Heart right ventricle (tissue), 16 donors: ENCODE data around the gene TANGO6. TPM values are rescaled to one million over a fixed set of nuclear protein-coding genes. Genes with fewer than 3 reads are reported as not detected.

ENCODE experiments used
- ATAC-seq, 8 donors: fragments of 200-7000 bp; cut with Tn5 transposase; one replicate each; pipeline ENCODE4 v1.9.1; 2020; ENCODE audit warnings: mild to moderate bottlenecking in 8 of 8, moderate library complexity in 8 of 8, moderate number of reproducible peaks in 1 of 8
- DNase-seq, 2 donors: peaks; one replicate each; pipeline ENCODE4 v3.0.0-alpha.2; 2020
- H3K27ac ChIP-seq, 10 donors: fragments of 200-600 bp; sonication (generic) in 2 of 10; one replicate each; pipeline versions ENCODE4 v1.5.0 to v1.8.0; 2020 to 2022; ENCODE audit warnings: mild to moderate bottlenecking in 3 of 10
- H3K27me3 ChIP-seq, 7 donors: fragments of 200-600 bp; one replicate each; pipeline ENCODE4 v1.8.0; 2021 to 2022; ENCODE audit warnings: mild to moderate bottlenecking in 2 of 7
- H3K36me3 ChIP-seq, 9 donors: fragments of 200-600 bp; sonication (generic) in 1 of 9; one replicate each; pipeline versions ENCODE4 v1.5.0 to v1.8.0; 2020 to 2022; ENCODE audit warnings: mild to moderate bottlenecking in 2 of 9
- H3K4me1 ChIP-seq, 9 donors: fragments of 200-600 bp; sonication (generic) in 1 of 9; one replicate each; pipeline versions ENCODE4 v1.5.0 to v1.8.0; 2020 to 2022; ENCODE audit warnings: mild to moderate bottlenecking in 4 of 9
- H3K4me3 ChIP-seq, 10 donors: fragments of 200-600 bp; sonication (generic) in 2 of 10; one replicate each; pipeline versions ENCODE4 v1.5.0 to v1.8.0; 2020 to 2022; ENCODE audit warnings: mild to moderate bottlenecking in 7 of 10, moderate library complexity in 2 of 10
- H3K9me3 ChIP-seq, 11 donors: fragments of 200-600 bp in 10 of 11; sonication (generic) in 2 of 11; one replicate each; pipeline versions ENCODE4 v1.5.0 to v1.8.0; 2013 to 2022; ENCODE audit warnings: mild to moderate bottlenecking in 2 of 11, control low read depth in 1 of 11, moderate library complexity in 1 of 11
- WGBS, 2 donors: extraction: QIAGEN DNeasy Blood & Tissue Kit; methylation state at CpG; one replicate each; pipeline ENCODE4 v1.1.7; 2013; ENCODE audit warnings: inconsistent platforms in 1 of 2; 5-methylcytosine and 5-hydroxymethylcytosine counted together
- intact Hi-C, 10 donors: fragments of 100-400 bp; cut with DNase I; formaldehyde crosslinking; loops; one replicate each; pipeline versions ENCODE4 v1.11.1 to v1.14.2; 2022
- polyA plus RNA-seq, 2 donors: library from polyadenylated mRNA; stranded (reverse); fragments of 200-250 nt; gene quantifications; one replicate each; pipeline ENCODE4 v1.2.3, GENCODE V29; 2013
- total RNA-seq, 10 donors: library from RNA; stranded (reverse); fragmentation: NEBNext Ultra II Directional in 3 of 10; extraction: Animal tissue kit (Norgen Biotek cat#: 25700) in 3 of 10; gene quantifications; one replicate each; pipeline versions ENCODE4 v1.2.1 to v1.2.4, GENCODE V29; 2021 to 2023
- TF ChIP-seq, protein P1 (sequence below), 9 donors: fragments of 200-600 bp; sonication (generic) in 2 of 9; IDR thresholded peaks; one replicate each; pipeline versions ENCODE4 v1.5.0 to v1.8.0; 2021 to 2022; ENCODE audit warnings: antibody characterized with exemption in 9 of 9, mild to moderate bottlenecking in 5 of 9, moderate library complexity in 1 of 9
- donor health status: Arrhythmogenic right ventricular cardiomyopathy.
- donor health status: ischemic (EF 13 %, LVEDD 7.1; RV severe dilation, severe dysfunction).
- donor health status: healthy with polysubstance abuse.
- donor health status: DM: no; HTN: yes; CAD: no.
- donor health status: DM: no; HTN: no; CAD: no.
- donor health status: ischemic (EF 25% LVEDD 6.9; RV normal size, moderate dysfunction).
- donor health status: ischemic (EF 25% LVEDD 5.7; RV mildly dilated, moderate dysfunction).
- donor health status: healthy.
- donor health status: DM: yes; HTN: yes; CAD: no.
- donor health status: Ischemic cardiomyopathy.
- donor health status: ischemic (EF 35%, LVEDD 5.7; RV mildly dilated, moderate dysfunction).
- donor health status: nonischemic (EF 11% LVEDD 7.7; RV severe dilation, severe dysfunction).
- donor health status: DM: yes; HTN: yes; CAD: no.
- donor health status: PGD.
- donor health status: ischemic (EF 29% LVEDD 5.4; RV normal size, mild dysfunction).
- donor health status: nonischemic (EF 23%, LVEDD 6.1; RV moderate dilation, normal function).

TANGO6 gene
- total and polyA plus RNA-seq, 12 donors: 1.8 to 12.9 (median 8.0) TPM

DNA sequence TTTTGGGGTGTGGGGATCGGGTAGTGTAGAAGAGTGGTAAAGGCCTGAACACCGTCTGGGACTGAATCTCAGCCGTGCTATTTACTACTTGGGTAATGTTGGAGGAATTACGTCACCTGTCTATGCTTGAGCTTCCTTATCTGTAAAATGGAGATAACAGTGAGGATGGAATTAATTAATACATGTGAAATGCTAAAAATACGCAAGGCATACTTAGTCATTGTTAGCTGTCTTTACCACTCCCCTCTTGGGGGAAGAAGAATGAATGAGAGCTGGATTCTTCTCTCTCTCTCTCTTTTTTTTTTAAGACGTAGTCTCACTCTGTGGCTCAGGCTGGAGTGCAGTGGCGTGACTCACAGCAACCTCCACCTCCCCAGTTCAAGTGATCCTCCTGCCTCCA, 41.1 kb upstream of the TANGO6 start:
- intact Hi-C loops: loop anchor here in 4 of 10 donors (5.0 to 10.0 kb wide), 2 partner anchors 275 to 277 kb away; no protein-coding TSS in a partner anchor
- TF ChIP-seq, protein P1, sequence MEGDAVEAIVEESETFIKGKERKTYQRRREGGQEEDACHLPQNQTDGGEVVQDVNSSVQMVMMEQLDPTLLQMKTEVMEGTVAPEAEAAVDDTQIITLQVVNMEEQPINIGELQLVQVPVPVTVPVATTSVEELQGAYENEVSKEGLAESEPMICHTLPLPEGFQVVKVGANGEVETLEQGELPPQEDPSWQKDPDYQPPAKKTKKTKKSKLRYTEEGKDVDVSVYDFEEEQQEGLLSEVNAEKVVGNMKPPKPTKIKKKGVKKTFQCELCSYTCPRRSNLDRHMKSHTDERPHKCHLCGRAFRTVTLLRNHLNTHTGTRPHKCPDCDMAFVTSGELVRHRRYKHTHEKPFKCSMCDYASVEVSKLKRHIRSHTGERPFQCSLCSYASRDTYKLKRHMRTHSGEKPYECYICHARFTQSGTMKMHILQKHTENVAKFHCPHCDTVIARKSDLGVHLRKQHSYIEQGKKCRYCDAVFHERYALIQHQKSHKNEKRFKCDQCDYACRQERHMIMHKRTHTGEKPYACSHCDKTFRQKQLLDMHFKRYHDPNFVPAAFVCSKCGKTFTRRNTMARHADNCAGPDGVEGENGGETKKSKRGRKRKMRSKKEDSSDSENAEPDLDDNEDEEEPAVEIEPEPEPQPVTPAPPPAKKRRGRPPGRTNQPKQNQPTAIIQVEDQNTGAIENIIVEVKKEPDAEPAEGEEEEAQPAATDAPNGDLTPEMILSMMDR (IDR thresholded peaks at IDR 0.05): no peak
- ATAC-seq (no peak), DNase-seq (no peak)
- Histone ChIP-seq H3K36me3 (no peaks in the 10 kb centered on the region), H3K27ac (no peak overlapping the region), H3K27me3 (no peaks in the 10 kb centered on the region), H3K4me3 (no peak overlapping the region), H3K4me1 (no peaks in the 10 kb centered on the region), H3K9me3 (no peaks in the 10 kb centered on the region)
- 77 to 82% methylated on average over 7 of the region's 7 CpGs for WGBS, 2 donors

DNA sequence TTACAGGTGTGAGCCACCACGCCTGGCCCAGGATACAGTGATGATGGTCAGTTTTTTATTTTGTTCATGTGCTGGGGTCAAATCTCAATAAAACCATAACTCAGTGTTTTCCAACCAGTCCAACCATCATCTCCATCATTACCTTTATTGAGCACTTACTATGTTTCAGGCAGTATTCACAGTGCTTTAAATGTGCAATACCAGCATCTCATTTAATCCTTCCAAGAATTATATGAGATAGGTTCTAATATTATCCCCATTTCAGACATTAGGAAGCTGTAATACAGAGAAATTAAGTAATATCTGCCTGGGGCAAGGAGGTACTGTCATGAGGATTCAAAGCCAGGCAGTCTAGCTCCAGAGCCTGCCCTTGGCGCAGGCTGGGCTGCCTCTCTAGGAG, 36.9 kb upstream of the TANGO6 start:
- TF ChIP-seq, protein P1 (IDR thresholded peaks at IDR 0.05): no peak
- H3K36me3 ChIP-seq: no peaks in the 10 kb centered on the region
- no peak for ATAC-seq
- H3K27me3 ChIP-seq: peaks cover 0 to 3% (median 0%) of the 10 kb centered on the region in 7 donors
- no peaks in the 10 kb centered on the region for H3K9me3 ChIP-seq
- no peaks in the 10 kb centered on the region for H3K4me1 ChIP-seq
- intact Hi-C loops: loop anchor here in 2 of 10 donors (10.0 kb wide), 1 partner anchor 282 kb away; no protein-coding TSS in a partner anchor
- WGBS, 2 donors: 87 to 90% methylated on average over 2 of the region's 2 CpGs
- no peak for DNase-seq
- H3K4me3 ChIP-seq: no peak overlapping the region
- H3K27ac ChIP-seq: no peak overlapping the region

DNA sequence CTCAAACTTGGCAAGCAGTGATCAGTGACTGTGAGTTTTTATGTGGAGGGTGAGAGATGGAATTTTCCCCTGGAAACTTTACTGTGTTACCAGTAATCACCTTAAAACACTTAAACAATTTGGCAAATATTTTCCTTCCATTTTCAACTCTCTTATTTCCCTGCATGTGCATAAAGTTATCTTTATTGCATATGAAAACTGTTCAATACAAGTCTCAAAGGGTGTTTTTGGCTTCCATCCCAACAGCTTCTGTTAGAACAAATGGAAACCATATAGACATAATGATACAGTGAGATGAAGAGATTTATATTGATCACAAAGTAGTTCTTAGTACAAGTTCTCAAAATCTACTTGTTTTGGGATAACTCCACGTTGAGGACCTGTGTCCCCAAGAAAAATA, 36.4 kb upstream of the TANGO6 start:
- H3K27me3 ChIP-seq: peaks cover 0 to 3% (median 0%) of the 10 kb centered on the region in 7 donors
- no peaks in the 10 kb centered on the region for H3K9me3 ChIP-seq
- WGBS, 2 donors: 60 to 78% methylated on average over 1 of the region's 1 CpG
- H3K4me3 ChIP-seq: no peak overlapping the region
- intact Hi-C loops: loop anchor here in 2 of 10 donors (10.0 kb wide), 1 partner anchor 282 kb away; no protein-coding TSS in a partner anchor
- ATAC-seq (no peak), DNase-seq (no peak)
- no peak overlapping the region for H3K27ac ChIP-seq
- no peaks in the 10 kb centered on the region for H3K36me3 ChIP-seq
- no peaks in the 10 kb centered on the region for H3K4me1 ChIP-seq
- TF ChIP-seq, protein P1 (IDR thresholded peaks at IDR 0.05): no peak

DNA sequence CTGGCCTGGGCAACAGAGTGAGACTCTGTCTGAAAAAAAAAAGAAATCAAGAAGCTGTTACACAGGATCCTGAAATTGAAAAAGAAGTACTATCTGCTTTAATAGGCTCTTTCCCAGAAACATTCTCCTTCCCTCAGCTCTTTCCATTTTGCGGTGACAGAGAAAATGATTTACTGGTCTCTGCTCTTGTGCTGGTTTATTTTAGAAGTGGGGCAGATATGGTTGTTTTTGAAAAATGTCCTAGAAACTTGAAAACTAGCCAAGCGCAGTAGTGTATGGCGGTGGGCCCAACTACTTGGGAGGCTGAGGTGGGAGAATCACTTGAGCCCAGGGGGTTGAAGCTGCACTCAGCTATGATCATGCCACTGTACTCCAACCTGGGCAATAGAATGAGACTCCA, 28.8 kb upstream of the TANGO6 start:
- Histone ChIP-seq H3K27me3 (peaks cover 0 to 5% (median 0%) of the 10 kb centered on the region in 7 donors), H3K9me3 (peaks cover 0 to 6% (median 0%) of the 10 kb centered on the region in 11 donors), H3K4me3 (no peak overlapping the region), H3K4me1 (no peaks in the 10 kb centered on the region), H3K36me3 (no peaks in the 10 kb centered on the region), H3K27ac (no peak overlapping the region)
- WGBS, 2 donors: 89 to 95% methylated on average over 3 of the region's 3 CpGs
- no peak for ATAC-seq
- intact Hi-C loops: loop anchor here in 2 of 10 donors (2.0 to 10.0 kb wide), 2 partner anchors 60 to 74 kb away; no protein-coding TSS in a partner anchor
- TF ChIP-seq, protein P1 (IDR thresholded peaks at IDR 0.05): no peak
- DNase-seq: no peak
